ENCODE results near the gene LRFN2. TPM values are rescaled to one million over a fixed set of nuclear protein-coding genes. Genes with fewer than 3 reads are reported as not detected.

The LRFN2 gene
- polyA plus RNA-seq, 3 donors = not detected

DNA sequence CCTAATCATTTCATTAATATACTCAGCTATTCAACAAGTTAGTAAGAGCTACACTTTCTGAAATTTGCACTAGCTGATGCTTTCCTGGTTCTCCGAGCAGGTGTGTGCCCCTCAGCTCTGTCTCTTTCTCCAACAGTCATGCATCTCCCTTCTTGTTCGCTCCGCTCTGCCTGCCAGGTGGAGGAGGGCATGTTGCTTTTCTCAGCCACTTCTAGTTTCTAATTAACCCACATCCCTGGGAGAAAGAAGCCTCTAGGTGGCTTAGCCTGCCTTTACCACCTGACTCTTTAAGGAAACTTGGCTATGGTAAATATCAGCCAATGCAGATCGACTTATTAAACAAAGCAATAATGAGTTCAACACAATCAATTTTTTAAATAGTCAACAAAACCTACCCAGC lies 34.2 kb downstream of the LRFN2 start:
- Mint-ChIP-seq H3K36me3 (no peaks in the 10 kb centered on the region), H3K27me3 (ENCODE audit: low read depth in 3 of 3) (peaks cover 3 to 8% (median 5%) of the 10 kb centered on the region in 3 donors), H3K27ac (no peak overlapping the region), H3K4me1 (no peaks in the 10 kb centered on the region), H3K4me3 (no peak overlapping the region), H3K9me3 (no peaks in the 10 kb centered on the region)
- no peaks in the 10 kb centered on the region for H3K4me1 ChIP-seq (ENCODE audit: control insufficient read depth in 1 of 2, insufficient read depth in 2 of 2, low read length in 2 of 2)
- intact Hi-C loops (cut with micrococcal nuclease) = no loop called here
- no peak overlapping the region for H3K4me3 ChIP-seq (replicated peaks in 1 of 3; ENCODE audit: low read depth in 2 of 3, low read length in 3 of 3)
- H4K20me1 ChIP-seq (ENCODE audit: insufficient read depth, low read length) = no peaks in the 10 kb centered on the region
- no peaks in the 10 kb centered on the region for H3K9me3 ChIP-seq (replicated peaks in 1 of 2; ENCODE audit: control insufficient read depth in 1 of 2, insufficient read depth in 1 of 2, low read length in 2 of 2)
- 100% methylated on average over 1 of the region's 4 CpGs for WGBS (ENCODE audit: insufficient coverage)
- no peak overlapping the region for H3K4me2 ChIP-seq (replicated peaks; ENCODE audit: extremely low read depth, low read length, poor library complexity, severe bottlenecking)
- H3K27me3 ChIP-seq (ENCODE audit: control insufficient read depth in 2 of 2, insufficient read depth in 2 of 2, low read length in 2 of 2) = no peaks in the 10 kb centered on the region
- no peak overlapping the region for H3K27ac ChIP-seq (ENCODE audit: low read depth in 1 of 2, low read length in 2 of 2)
- TF ChIP-seq, protein P1, sequence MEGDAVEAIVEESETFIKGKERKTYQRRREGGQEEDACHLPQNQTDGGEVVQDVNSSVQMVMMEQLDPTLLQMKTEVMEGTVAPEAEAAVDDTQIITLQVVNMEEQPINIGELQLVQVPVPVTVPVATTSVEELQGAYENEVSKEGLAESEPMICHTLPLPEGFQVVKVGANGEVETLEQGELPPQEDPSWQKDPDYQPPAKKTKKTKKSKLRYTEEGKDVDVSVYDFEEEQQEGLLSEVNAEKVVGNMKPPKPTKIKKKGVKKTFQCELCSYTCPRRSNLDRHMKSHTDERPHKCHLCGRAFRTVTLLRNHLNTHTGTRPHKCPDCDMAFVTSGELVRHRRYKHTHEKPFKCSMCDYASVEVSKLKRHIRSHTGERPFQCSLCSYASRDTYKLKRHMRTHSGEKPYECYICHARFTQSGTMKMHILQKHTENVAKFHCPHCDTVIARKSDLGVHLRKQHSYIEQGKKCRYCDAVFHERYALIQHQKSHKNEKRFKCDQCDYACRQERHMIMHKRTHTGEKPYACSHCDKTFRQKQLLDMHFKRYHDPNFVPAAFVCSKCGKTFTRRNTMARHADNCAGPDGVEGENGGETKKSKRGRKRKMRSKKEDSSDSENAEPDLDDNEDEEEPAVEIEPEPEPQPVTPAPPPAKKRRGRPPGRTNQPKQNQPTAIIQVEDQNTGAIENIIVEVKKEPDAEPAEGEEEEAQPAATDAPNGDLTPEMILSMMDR (IDR thresholded peaks at IDR 0.05) = no peak
- DNase-seq = no peak
- no peak overlapping the region for H2AFZ ChIP-seq (ENCODE audit: insufficient read depth, low read depth, low read length, poor library complexity, severe bottlenecking)
- H3K79me2 ChIP-seq (ENCODE audit: insufficient read depth, low read length) = no peaks in the 10 kb centered on the region
- H3K9ac ChIP-seq (ENCODE audit: insufficient read depth, low read length, poor library complexity, severe bottlenecking) = no peak overlapping the region
- H3K36me3 ChIP-seq (replicated peaks in 1 of 2; ENCODE audit: control insufficient read depth in 1 of 2, insufficient read depth in 2 of 2, low read length in 2 of 2) = no peaks in the 10 kb centered on the region

DNA sequence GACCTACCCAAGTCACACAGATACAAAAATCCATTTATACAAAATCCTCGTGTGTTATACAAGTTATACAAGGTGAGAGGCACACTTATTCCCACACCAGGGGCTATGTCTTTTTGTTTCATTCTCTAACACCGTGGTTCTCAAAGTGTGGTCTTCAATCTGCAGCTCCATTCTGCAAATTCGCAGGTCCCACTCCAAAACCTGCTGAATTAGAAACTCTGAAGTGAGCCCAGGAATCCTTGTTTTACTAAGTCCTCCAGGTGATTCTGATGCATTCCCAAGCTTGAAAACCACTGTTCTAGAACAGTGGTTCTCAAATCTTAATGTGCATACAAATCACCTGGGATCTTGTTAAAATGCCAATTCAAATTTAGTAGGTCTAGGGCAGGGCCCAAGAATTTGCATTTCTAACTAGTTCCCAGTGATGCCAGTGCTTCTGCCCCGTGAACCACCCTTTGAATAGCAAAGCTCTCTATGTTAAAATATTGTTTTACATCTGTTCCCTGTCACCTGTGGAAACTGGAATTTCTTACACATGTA lies 35.1 kb downstream of the LRFN2 start:
- WGBS (ENCODE audit: insufficient coverage) = 95% methylated on average over 3 of the region's 4 CpGs
- no peaks in the 10 kb centered on the region for H3K9me3 ChIP-seq (replicated peaks in 1 of 2; ENCODE audit: control insufficient read depth in 1 of 2, insufficient read depth in 1 of 2, low read length in 2 of 2)
- H3K4me1 ChIP-seq (ENCODE audit: control insufficient read depth in 1 of 2, insufficient read depth in 2 of 2, low read length in 2 of 2) = no peaks in the 10 kb centered on the region

More for the DNA sequence above, 35.1 kb downstream of the LRFN2 start:
- no peak overlapping the region for H3K4me2 ChIP-seq (replicated peaks; ENCODE audit: extremely low read depth, low read length, poor library complexity, severe bottlenecking)
- no peak overlapping the region for H3K27ac ChIP-seq (ENCODE audit: low read depth in 1 of 2, low read length in 2 of 2)
- H3K79me2 ChIP-seq (ENCODE audit: insufficient read depth, low read length) = no peaks in the 10 kb centered on the region
- no peaks in the 10 kb centered on the region for H4K20me1 ChIP-seq (ENCODE audit: insufficient read depth, low read length)
- Mint-ChIP-seq H3K4me1 (no peaks in the 10 kb centered on the region), H3K9me3 (no peaks in the 10 kb centered on the region), H3K27me3 (ENCODE audit: low read depth in 3 of 3) (peaks cover 3 to 12% (median 8%) of the 10 kb centered on the region in 3 donors), H3K4me3 (no peak overlapping the region), H3K36me3 (no peaks in the 10 kb centered on the region), H3K27ac (no peak overlapping the region)
- TF ChIP-seq, protein P1 (IDR thresholded peaks at IDR 0.05) = no peak
- no peak overlapping the region for H2AFZ ChIP-seq (ENCODE audit: insufficient read depth, low read depth, low read length, poor library complexity, severe bottlenecking)
- intact Hi-C loops (cut with micrococcal nuclease) = no loop called here
- H3K36me3 ChIP-seq (replicated peaks in 1 of 2; ENCODE audit: control insufficient read depth in 1 of 2, insufficient read depth in 2 of 2, low read length in 2 of 2) = no peaks in the 10 kb centered on the region
- no peaks in the 10 kb centered on the region for H3K27me3 ChIP-seq (ENCODE audit: control insufficient read depth in 2 of 2, insufficient read depth in 2 of 2, low read length in 2 of 2)
- no peak overlapping the region for H3K9ac ChIP-seq (ENCODE audit: insufficient read depth, low read length, poor library complexity, severe bottlenecking)
- no peak overlapping the region for H3K4me3 ChIP-seq (replicated peaks in 1 of 3; ENCODE audit: low read depth in 2 of 3, low read length in 3 of 3)
- no peak for DNase-seq

All from CD14-positive monocyte (primary cell).